Measurements from ENCODE around the gene TTC8. TPM values are rescaled to one million over a fixed set of nuclear protein-coding genes. Genes with fewer than 3 reads are reported as not detected.

Gene TTC8
- total RNA-seq, 1 donor: 28.1 TPM

Small RNA genes lying within 50 kb of the gene (small RNA-seq; reads per million reads assigned to genes)
- gene RF00019 (not detected), gene RNU4-92P (not detected)

Other genes with a start within 250 kb of the TTC8 start
- gene EML5, start 31.7 kb upstream of the TTC8 start, total RNA-seq: 0.32 and 0.86 TPM in 2 replicates

Measured in fibroblast of villous mesenchyme (primary cell).